Neutrophil (primary cell): ENCODE results near the gene TMEM109.

Experiments
- H3K27ac ChIP-seq: fragments of 200-600 bp; sonication (generic); 2 replicates; pipeline ENCODE4 v1.5.1; 2016; ENCODE audit warnings: mild to moderate bottlenecking, moderate library complexity
- H3K27me3 ChIP-seq: fragments of 200-600 bp; sonication (generic); 2 replicates; pipeline ENCODE4 v1.6.0; 2016; ENCODE audit warnings: mild to moderate bottlenecking
- H3K36me3 ChIP-seq: fragments of 200-600 bp; sonication (generic); 2 replicates; pipeline ENCODE4 v1.5.1; 2017
- H3K4me1 ChIP-seq, 2 experiments: fragments of 200-600 bp in 1 of 2; sonication (generic) in 1 of 2; 1 replicate in 1 of 2; 2 replicates in 1 of 2; pipeline versions ENCODE4 v1.5.1 to v1.6.1; 2013 to 2016; ENCODE audit warnings: low read depth in 1 of 2, low read length in 1 of 2, mild to moderate bottlenecking in 1 of 2, moderate library complexity in 1 of 2; ENCODE audit not compliant: control insufficient read depth in 1 of 2, insufficient read depth in 1 of 2
- H3K4me3 ChIP-seq, 2 experiments: fragments of 200-600 bp in 1 of 2; sonication (generic) in 1 of 2; 1 replicate in 1 of 2; 2 replicates in 1 of 2; pipeline ENCODE4 v1.5.1; 2013 to 2016; ENCODE audit warnings: low read depth in 1 of 2, low read length in 1 of 2, mild to moderate bottlenecking in 1 of 2, moderate library complexity in 1 of 2
- H3K9me3 ChIP-seq: fragments of 200-600 bp; sonication (generic); 2 replicates; pipeline ENCODE4 v1.5.1; 2016
- TF ChIP-seq, protein P1 (sequence below): fragments of 200-600 bp; sonication (generic); IDR thresholded peaks from 2 replicates; pipeline ENCODE4 v1.5.1; 2016; ENCODE audit warnings: antibody characterized with exemption

Gene TMEM109

DNA sequence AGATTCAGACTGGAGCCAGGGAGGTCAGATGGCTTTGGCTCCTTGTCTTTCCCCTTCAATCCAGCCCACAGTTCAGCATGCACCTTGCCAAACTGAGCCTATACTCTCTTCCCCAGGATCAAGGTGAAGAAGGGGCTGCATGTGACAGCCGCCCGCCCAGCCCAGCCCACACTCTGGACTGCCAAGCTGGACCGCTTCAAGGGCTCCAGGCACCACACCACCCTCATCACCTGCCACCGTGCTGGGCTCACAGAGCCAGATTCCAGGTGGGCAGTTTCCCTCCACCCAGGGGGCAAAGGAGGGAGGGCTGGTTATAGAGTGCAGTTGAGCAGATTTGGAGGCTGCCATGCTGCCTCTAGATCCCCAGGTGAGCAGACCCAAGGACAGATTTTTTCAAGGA lies 16.4 kb downstream of the TMEM109 start:
- no peaks in the 10 kb centered on the region for H3K9me3 ChIP-seq
- H3K36me3 ChIP-seq = no peaks in the 10 kb centered on the region
- H3K27me3 ChIP-seq = peaks cover 85% of the 10 kb centered on the region
- TF ChIP-seq, protein P1, sequence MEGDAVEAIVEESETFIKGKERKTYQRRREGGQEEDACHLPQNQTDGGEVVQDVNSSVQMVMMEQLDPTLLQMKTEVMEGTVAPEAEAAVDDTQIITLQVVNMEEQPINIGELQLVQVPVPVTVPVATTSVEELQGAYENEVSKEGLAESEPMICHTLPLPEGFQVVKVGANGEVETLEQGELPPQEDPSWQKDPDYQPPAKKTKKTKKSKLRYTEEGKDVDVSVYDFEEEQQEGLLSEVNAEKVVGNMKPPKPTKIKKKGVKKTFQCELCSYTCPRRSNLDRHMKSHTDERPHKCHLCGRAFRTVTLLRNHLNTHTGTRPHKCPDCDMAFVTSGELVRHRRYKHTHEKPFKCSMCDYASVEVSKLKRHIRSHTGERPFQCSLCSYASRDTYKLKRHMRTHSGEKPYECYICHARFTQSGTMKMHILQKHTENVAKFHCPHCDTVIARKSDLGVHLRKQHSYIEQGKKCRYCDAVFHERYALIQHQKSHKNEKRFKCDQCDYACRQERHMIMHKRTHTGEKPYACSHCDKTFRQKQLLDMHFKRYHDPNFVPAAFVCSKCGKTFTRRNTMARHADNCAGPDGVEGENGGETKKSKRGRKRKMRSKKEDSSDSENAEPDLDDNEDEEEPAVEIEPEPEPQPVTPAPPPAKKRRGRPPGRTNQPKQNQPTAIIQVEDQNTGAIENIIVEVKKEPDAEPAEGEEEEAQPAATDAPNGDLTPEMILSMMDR = no peak
- no peak overlapping the region for H3K27ac ChIP-seq
- H3K4me1 ChIP-seq = no peaks in the 10 kb centered on the region
- no peak overlapping the region for H3K4me3 ChIP-seq

DNA sequence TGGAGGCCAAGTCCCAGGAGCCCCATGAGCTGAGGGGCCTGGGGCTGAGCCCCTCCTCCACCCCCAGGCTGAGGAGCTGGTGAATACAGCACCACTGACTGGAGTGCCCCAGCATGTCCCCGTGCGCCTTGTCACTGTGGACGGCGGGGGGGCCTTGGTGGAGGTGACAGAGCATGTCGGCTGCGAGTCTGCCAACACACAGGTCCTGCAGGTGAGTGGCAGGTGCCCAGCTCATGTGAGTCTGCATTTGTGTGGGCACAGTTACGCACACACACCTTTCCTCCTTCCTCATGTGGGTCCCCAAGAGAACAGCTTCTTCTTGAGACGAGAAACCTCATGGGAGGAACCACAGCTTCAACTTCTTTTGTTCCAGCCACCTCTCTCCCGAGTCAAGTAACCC lies 18.0 kb downstream of the TMEM109 start:
- peaks cover 70% of the 10 kb centered on the region for H3K27me3 ChIP-seq
- no peak overlapping the region for H3K4me3 ChIP-seq
- H3K9me3 ChIP-seq = no peaks in the 10 kb centered on the region
- H3K27ac ChIP-seq = no peak overlapping the region
- peaks cover 12% of the 10 kb centered on the region for H3K36me3 ChIP-seq
- no peaks in the 10 kb centered on the region for H3K4me1 ChIP-seq
- TF ChIP-seq, protein P1 = no peak

DNA sequence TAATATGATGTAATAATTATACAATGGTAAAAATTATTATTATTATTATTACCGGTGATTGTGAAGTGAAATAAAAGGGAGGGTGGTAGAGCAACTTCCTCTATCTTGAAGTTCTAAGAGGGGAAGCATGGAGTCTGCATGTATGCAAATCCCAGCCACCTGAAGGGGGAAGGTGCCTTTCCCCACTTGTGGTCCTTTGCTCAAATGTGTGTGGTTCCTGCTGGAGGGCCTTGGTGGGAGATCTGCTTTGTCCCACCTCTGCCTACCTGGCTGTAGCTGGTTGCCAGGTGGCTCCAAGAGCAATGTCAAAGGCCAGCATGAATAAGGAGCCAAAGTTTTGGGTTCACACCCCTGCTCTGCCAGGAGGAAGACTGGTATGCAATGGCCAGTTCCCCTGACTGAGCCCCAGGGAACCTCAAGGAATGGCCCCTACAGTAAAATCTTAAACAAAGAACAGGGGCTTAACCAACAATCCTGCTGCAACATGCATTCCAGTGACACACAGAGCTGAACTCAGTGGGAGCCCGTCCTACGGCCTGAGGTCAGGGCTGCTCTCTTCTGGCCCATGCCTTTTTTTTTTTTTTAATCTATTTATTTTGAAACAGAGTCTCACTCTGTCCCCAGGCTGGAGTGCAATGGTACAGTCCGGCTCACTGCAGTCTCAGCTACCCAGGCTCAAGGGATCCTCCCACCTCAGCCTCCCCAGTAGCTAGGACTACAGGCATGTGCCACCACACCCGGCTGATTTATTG lies 18.8 kb downstream of the TMEM109 start:
- no peaks in the 10 kb centered on the region for H3K4me1 ChIP-seq
- H3K27me3 ChIP-seq = peaks cover 61% of the 10 kb centered on the region
- H3K9me3 ChIP-seq = no peaks in the 10 kb centered on the region
- TF ChIP-seq, protein P1 = no peak
- peaks cover 21% of the 10 kb centered on the region for H3K36me3 ChIP-seq
- H3K27ac ChIP-seq = no peak overlapping the region
- no peak overlapping the region for H3K4me3 ChIP-seq

DNA sequence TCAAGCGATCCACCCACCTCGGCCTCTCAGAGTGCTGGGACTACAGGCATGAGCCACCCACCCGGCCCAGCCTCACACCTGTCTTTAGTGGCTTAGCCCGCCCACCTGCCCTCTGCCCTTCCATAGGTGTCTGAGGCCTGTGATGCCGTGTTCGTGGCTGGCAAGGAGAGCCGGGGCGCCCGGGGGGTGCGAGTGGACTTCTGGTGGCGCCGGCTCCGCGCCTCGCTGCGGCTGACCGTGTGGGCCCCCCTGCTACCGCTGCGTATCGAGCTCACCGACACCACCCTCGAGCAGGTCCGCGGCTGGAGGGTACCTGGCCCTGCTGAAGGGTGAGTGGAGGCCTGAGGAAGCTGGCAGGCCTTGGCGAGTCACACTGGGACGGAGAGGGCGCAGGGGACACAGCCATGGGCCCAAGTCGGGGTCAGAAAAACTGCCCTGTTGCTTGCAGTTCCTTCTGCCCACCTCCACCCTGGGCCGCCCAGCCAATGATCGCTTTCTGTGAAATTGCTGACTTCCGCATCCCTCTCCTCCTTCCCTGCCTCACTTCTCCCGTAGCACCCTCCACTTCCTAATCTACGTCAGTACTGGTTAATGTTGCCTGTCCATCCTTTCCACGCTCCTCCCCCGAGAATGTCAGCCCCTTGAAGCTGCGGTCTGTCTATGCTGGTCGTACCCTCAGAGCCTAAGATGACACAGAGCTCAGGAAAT lies 19.6 kb downstream of the TMEM109 start:
- Histone ChIP-seq H3K9me3 (no peaks in the 10 kb centered on the region), H3K4me1 (no peaks in the 10 kb centered on the region), H3K27ac (no peak overlapping the region), H3K36me3 (peaks cover 29% of the 10 kb centered on the region), H3K27me3 (peaks cover 53% of the 10 kb centered on the region), H3K4me3 (no peak overlapping the region)
- TF ChIP-seq, protein P1 = no peak

DNA sequence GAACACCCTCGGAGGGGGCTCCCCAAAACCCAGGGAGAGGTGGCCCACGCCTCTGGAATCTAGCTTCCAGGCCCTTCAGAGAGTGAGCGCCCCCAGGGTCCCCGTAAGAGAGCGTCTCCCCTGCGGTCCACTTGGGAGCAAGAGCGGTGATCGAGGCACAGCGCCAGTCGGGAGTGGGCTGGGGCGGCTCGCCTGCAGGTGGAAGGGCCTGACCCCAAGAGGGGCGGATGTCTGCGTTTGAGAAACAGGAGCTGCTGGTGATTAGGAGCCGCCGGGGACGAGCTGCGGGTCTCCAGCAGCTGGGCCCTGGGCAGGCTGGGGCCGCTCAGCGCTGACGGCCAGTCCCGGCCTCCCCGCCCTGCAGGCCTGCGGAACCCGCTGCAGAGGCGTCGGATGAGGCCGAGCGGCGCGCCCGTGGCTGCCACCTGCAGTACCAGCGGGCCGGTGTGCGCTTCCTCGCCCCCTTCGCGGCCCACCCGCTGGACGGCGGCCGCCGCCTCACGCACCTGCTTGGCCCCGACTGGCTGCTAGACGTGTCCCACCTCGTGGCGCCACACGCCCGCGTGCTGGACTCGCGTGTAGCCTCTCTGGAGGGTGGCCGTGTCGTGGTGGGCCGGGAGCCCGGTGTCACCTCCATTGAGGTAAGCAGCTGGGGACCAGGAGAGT lies 20.3 kb downstream of the TMEM109 start:
- H3K36me3 ChIP-seq = peaks cover 35% of the 10 kb centered on the region
- H3K27me3 ChIP-seq = peaks cover 48% of the 10 kb centered on the region
- no peaks in the 10 kb centered on the region for H3K9me3 ChIP-seq
- TF ChIP-seq, protein P1 = no peak
- no peaks in the 10 kb centered on the region for H3K4me1 ChIP-seq
- no peak overlapping the region for H3K4me3 ChIP-seq
- H3K27ac ChIP-seq = no peak overlapping the region
